PC-9 (cell line): Measurements from ENCODE around the gene PRKAG1. TPM values are rescaled to one million over a fixed set of nuclear protein-coding genes. Genes with fewer than 3 reads are reported as not detected.
A peak's percentile ranks its signal among the peaks of the same experiment; 100 is the strongest.

Experiments
- BruUV-seq: library from RNA; stranded (reverse); fragments of 400-500 nt; replicated peaks from 2 replicates; lab custom pipeline; 2021; lab: Mats Ljungman, UMichigan
- CTCF ChIA-PET: fragments of 300-600 bp; sonication (Branson Sonifier 250); formaldehyde crosslinking; loops from one replicate; lab custom pipeline; 2022; ENCODE audit warnings: antibody characterized with exemption; lab: Charles Lee
- POLR2A ChIA-PET: fragments of 300-600 bp; sonication (Branson Sonifier 250); formaldehyde crosslinking; loops from one replicate; lab custom pipeline; 2022; ENCODE audit warnings: antibody characterized with exemption; ENCODE audit not compliant: unreplicated experiment; lab: Charles Lee
- DNase-seq, 2 experiments: peaks; one replicate each; pipeline versions ENCODE4 v3.0.0 to v3.0.0-alpha.2; 2015 to 2022; ENCODE audit warnings: mixed read lengths in 1 of 2
- H2AFZ ChIP-seq: fragments of 200-600 bp; sonication (generic); 2 replicates; pipeline ENCODE4 v1.8.1; 2017; ENCODE audit warnings: antibody characterized with exemption
- H3F3A ChIP-seq: fragments of 200-600 bp; sonication (generic); 2 replicates; pipeline ENCODE4 v1.8.1; 2017; ENCODE audit warnings: antibody characterized with exemption, mild to moderate bottlenecking, low read depth; ENCODE audit not compliant: insufficient read depth
- H3K27ac ChIP-seq: fragments of 200-600 bp; sonication (generic); 2 replicates; pipeline ENCODE4 v1.6.1; 2016; ENCODE audit warnings: mixed run types
- H3K27me3 ChIP-seq: fragments of 200-600 bp; sonication (generic); 2 replicates; pipeline ENCODE4 v1.6.1; 2016; ENCODE audit warnings: low read depth, mixed run types; ENCODE audit not compliant: insufficient read depth
- H3K36me3 ChIP-seq: fragments of 200-600 bp; sonication (generic); 2 replicates; pipeline ENCODE4 v1.6.1; 2016; ENCODE audit warnings: low read depth, mixed run types
- H3K4me1 ChIP-seq: fragments of 200-600 bp; sonication (generic); replicated peaks from 2 replicates; pipeline ENCODE4 v1.6.1; 2016; ENCODE audit warnings: mixed run types; ENCODE audit not compliant: insufficient read depth
- H3K4me2 ChIP-seq: fragments of 200-600 bp; sonication (generic); 2 replicates; pipeline ENCODE4 v1.6.1; 2017; ENCODE audit warnings: mixed run types
- H3K4me3 ChIP-seq: fragments of 200-600 bp; sonication (generic); 2 replicates; pipeline ENCODE4 v1.6.1; 2016; ENCODE audit warnings: mixed run types
- H3K79me2 ChIP-seq: fragments of 200-600 bp; sonication (generic); 2 replicates; pipeline ENCODE4 v1.6.1; 2017; ENCODE audit warnings: low read depth, mixed run types
- H3K9me2 ChIP-seq: fragments of 200-600 bp; sonication (generic); 2 replicates; pipeline ENCODE4 v1.8.1; 2017; ENCODE audit warnings: mild to moderate bottlenecking; ENCODE audit not compliant: insufficient read depth
- H3K9me3 ChIP-seq: fragments of 200-600 bp; sonication (generic); 2 replicates; pipeline ENCODE4 v1.8.1; 2016; ENCODE audit warnings: low read depth; ENCODE audit not compliant: insufficient read depth
- H4K20me1 ChIP-seq: fragments of 200-600 bp; sonication (generic); 2 replicates; pipeline ENCODE4 v1.8.1; 2017; ENCODE audit not compliant: insufficient read depth
- CTCF ChIP-seq: fragments of 200-600 bp; sonication (generic); conservative IDR thresholded peaks from 2 replicates; pipeline ENCODE4 v1.6.1; 2017; ENCODE audit warnings: mixed run types, antibody characterized with exemption, mild to moderate bottlenecking, moderate library complexity
- EZH2 ChIP-seq: fragments of 200-600 bp; sonication (generic); IDR thresholded peaks from 2 replicates; pipeline ENCODE4 v1.8.0; 2017; ENCODE audit warnings: antibody characterized with exemption, low read depth
- intact Hi-C: fragments of 100-400 bp; cut with micrococcal nuclease; formaldehyde crosslinking; loops from one replicate; pipeline ENCODE4 v1.10.0; 2022; ENCODE audit not compliant: unreplicated experiment
- total RNA-seq: library from RNA; stranded (reverse); gene quantifications from 2 replicates; pipeline ENCODE4 v1.2.3, GENCODE V29; 2021

PRKAG1 gene
- total RNA-seq, 1 experiment from 2014 or later, result 53.6 TPM

GRCh38 chr12:49059299-49060171, 41.0 kb upstream of the PRKAG1 start:
- CTCF ChIA-PET, result interaction anchor here (0.6 kb wide), 1 partner anchor 1328 kb away, joined by 3 read pairs; no protein-coding TSS in a partner anchor
- TSS peak; percentile 19 for BruUV-seq
- Histone ChIP-seq H3K27me3 (no peaks in the 10 kb centered on the region), H3K4me2 (peak overlapping the region; percentile 100), H3K4me1 (peaks cover 34% of the 10 kb centered on the region), H3K9me2 (no peaks in the 10 kb centered on the region), H3K36me3 (peaks cover 6% of the 10 kb centered on the region; the same call in 1 of the 2 replicates), H4K20me1 (peaks cover 45% of the 10 kb centered on the region), H2AFZ (peak overlapping the region; percentile 90), H3F3A (no peaks in the 10 kb centered on the region; the same call in 1 of the 2 replicates), H3K4me3 (peak overlapping the region; percentile 87), H3K27ac (peak overlapping the region; percentile 84; the same call in 1 of the 2 replicates), H3K9me3 (no peaks in the 10 kb centered on the region), H3K79me2 (peaks cover 65% of the 10 kb centered on the region)
- intact Hi-C loops, result loop anchor here (5.0 to 10.0 kb wide), 3 partner anchors 42 to 283 kb away; partner anchors contain the start of genes PRKAG1 and TUBA1C
- DNase-seq, result peak in 1 of 2 experiments; percentile 18
- POLR2A ChIA-PET, result no interaction called here
- TF ChIP-seq EZH2 (no peak), CTCF (no peak)

GRCh38 chr12:49059045-49059298, 40.4 kb upstream of the PRKAG1 start:
- H3K27me3 ChIP-seq, result no peaks in the 10 kb centered on the region
- no peak for DNase-seq
- H2AFZ ChIP-seq, result no peak overlapping the region
- TF ChIP-seq CTCF, result no peak
- no peak for TF ChIP-seq EZH2
- BruUV-seq, result no TSS peak
- peaks cover 49% of the 10 kb centered on the region for H4K20me1 ChIP-seq
- peak overlapping the region; percentile 87 for H3K4me3 ChIP-seq
- H3K4me1 ChIP-seq, result peaks cover 34% of the 10 kb centered on the region
- H3K9me2 ChIP-seq, result no peaks in the 10 kb centered on the region
- ChIA-PET POLR2A (no interaction called here), CTCF (interaction anchor here (0.6 kb wide), 1 partner anchor 1328 kb away, joined by 3 read pairs; no protein-coding TSS in a partner anchor)
- H3K9me3 ChIP-seq, result no peaks in the 10 kb centered on the region
- peaks cover 68% of the 10 kb centered on the region for H3K79me2 ChIP-seq
- peaks cover 6% of the 10 kb centered on the region; the same call in 1 of the 2 replicates for H3K36me3 ChIP-seq
- H3K4me2 ChIP-seq, result peak overlapping the region; percentile 100
- no peak overlapping the region for H3K27ac ChIP-seq
- no peaks in the 10 kb centered on the region; the same call in 1 of the 2 replicates for H3F3A ChIP-seq
- intact Hi-C loops, result loop anchor here (5.0 kb wide), 1 partner anchor 42 kb away; the partner anchor contains the start of gene PRKAG1

- no peak overlapping the region for H2AFZ ChIP-seq
- H3K4me2 ChIP-seq, result peak overlapping the region; percentile 100
- H3K27ac ChIP-seq, result no peak overlapping the region
- no peaks in the 10 kb centered on the region; the same call in 1 of the 2 replicates for H3F3A ChIP-seq
- ChIA-PET POLR2A (no interaction called here), CTCF (interaction anchor here (0.6 kb wide), 1 partner anchor 1327 kb away, joined by 3 read pairs; no protein-coding TSS in a partner anchor)
- no TSS peak for BruUV-seq
- peaks cover 54% of the 10 kb centered on the region for H4K20me1 ChIP-seq
- H3K79me2 ChIP-seq, result peaks cover 68% of the 10 kb centered on the region
- H3K9me3 ChIP-seq, result no peaks in the 10 kb centered on the region
- peaks cover 6% of the 10 kb centered on the region; the same call in 1 of the 2 replicates for H3K36me3 ChIP-seq
- peak overlapping the region; percentile 87 for H3K4me3 ChIP-seq
- peaks cover 34% of the 10 kb centered on the region for H3K4me1 ChIP-seq
- no peaks in the 10 kb centered on the region for H3K9me2 ChIP-seq
- H3K27me3 ChIP-seq, result no peaks in the 10 kb centered on the region
- DNase-seq, result no peak
- TF ChIP-seq CTCF (no peak), EZH2 (no peak)
- intact Hi-C loops, result loop anchor here (5.0 kb wide), 1 partner anchor 41 kb away; the partner anchor contains the start of gene PRKAG1
Measured at GRCh38 chr12:49058366-49059044, 39.9 kb upstream of the PRKAG1 start.
